Measurements from ENCODE around the gene WNT5B. TPM values are rescaled to one million over a fixed set of nuclear protein-coding genes. Genes with fewer than 3 reads are reported as not detected.

WNT5B gene
- total and polyA plus RNA-seq, 2 of the 8 experiments (the other 6 are each of a cell fraction or from before 2014, with no cell fraction given) = 0.91 to 1.2 TPM

DNA sequence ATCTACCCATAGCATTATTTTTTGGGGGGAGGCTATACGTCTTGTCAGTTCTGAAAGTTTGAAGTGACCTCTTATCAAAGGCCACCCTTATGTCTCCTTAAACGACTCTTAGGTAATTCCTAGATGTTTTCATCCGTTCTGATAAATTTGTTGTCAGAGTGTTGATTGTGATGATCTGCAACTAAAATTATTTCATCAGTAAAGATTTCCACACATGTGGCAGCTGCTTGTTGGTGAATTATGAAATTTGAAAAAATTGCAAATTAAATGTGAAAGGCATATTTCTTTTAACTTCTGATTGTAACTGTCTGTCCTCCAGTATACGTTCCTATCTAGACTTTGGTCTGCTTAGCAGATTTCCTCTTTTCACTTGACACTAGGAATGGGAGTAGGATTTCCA lies 63.2 kb downstream of the WNT5B start (continued):
- TF ChIP-seq, protein P1, sequence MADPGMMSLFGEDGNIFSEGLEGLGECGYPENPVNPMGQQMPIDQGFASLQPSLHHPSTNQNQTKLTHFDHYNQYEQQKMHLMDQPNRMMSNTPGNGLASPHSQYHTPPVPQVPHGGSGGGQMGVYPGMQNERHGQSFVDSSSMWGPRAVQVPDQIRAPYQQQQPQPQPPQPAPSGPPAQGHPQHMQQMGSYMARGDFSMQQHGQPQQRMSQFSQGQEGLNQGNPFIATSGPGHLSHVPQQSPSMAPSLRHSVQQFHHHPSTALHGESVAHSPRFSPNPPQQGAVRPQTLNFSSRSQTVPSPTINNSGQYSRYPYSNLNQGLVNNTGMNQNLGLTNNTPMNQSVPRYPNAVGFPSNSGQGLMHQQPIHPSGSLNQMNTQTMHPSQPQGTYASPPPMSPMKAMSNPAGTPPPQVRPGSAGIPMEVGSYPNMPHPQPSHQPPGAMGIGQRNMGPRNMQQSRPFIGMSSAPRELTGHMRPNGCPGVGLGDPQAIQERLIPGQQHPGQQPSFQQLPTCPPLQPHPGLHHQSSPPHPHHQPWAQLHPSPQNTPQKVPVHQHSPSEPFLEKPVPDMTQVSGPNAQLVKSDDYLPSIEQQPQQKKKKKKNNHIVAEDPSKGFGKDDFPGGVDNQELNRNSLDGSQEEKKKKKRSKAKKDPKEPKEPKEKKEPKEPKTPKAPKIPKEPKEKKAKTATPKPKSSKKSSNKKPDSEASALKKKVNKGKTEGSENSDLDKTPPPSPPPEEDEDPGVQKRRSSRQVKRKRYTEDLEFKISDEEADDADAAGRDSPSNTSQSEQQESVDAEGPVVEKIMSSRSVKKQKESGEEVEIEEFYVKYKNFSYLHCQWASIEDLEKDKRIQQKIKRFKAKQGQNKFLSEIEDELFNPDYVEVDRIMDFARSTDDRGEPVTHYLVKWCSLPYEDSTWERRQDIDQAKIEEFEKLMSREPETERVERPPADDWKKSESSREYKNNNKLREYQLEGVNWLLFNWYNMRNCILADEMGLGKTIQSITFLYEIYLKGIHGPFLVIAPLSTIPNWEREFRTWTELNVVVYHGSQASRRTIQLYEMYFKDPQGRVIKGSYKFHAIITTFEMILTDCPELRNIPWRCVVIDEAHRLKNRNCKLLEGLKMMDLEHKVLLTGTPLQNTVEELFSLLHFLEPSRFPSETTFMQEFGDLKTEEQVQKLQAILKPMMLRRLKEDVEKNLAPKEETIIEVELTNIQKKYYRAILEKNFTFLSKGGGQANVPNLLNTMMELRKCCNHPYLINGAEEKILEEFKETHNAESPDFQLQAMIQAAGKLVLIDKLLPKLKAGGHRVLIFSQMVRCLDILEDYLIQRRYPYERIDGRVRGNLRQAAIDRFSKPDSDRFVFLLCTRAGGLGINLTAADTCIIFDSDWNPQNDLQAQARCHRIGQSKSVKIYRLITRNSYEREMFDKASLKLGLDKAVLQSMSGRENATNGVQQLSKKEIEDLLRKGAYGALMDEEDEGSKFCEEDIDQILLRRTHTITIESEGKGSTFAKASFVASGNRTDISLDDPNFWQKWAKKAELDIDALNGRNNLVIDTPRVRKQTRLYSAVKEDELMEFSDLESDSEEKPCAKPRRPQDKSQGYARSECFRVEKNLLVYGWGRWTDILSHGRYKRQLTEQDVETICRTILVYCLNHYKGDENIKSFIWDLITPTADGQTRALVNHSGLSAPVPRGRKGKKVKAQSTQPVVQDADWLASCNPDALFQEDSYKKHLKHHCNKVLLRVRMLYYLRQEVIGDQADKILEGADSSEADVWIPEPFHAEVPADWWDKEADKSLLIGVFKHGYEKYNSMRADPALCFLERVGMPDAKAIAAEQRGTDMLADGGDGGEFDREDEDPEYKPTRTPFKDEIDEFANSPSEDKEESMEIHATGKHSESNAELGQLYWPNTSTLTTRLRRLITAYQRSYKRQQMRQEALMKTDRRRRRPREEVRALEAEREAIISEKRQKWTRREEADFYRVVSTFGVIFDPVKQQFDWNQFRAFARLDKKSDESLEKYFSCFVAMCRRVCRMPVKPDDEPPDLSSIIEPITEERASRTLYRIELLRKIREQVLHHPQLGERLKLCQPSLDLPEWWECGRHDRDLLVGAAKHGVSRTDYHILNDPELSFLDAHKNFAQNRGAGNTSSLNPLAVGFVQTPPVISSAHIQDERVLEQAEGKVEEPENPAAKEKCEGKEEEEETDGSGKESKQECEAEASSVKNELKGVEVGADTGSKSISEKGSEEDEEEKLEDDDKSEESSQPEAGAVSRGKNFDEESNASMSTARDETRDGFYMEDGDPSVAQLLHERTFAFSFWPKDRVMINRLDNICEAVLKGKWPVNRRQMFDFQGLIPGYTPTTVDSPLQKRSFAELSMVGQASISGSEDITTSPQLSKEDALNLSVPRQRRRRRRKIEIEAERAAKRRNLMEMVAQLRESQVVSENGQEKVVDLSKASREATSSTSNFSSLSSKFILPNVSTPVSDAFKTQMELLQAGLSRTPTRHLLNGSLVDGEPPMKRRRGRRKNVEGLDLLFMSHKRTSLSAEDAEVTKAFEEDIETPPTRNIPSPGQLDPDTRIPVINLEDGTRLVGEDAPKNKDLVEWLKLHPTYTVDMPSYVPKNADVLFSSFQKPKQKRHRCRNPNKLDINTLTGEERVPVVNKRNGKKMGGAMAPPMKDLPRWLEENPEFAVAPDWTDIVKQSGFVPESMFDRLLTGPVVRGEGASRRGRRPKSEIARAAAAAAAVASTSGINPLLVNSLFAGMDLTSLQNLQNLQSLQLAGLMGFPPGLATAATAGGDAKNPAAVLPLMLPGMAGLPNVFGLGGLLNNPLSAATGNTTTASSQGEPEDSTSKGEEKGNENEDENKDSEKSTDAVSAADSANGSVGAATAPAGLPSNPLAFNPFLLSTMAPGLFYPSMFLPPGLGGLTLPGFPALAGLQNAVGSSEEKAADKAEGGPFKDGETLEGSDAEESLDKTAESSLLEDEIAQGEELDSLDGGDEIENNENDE (IDR thresholded peaks at IDR 0.05; ENCODE audit: insufficient replicate concordance, low read length) = no peak
- TF ChIP-seq, protein P2, sequence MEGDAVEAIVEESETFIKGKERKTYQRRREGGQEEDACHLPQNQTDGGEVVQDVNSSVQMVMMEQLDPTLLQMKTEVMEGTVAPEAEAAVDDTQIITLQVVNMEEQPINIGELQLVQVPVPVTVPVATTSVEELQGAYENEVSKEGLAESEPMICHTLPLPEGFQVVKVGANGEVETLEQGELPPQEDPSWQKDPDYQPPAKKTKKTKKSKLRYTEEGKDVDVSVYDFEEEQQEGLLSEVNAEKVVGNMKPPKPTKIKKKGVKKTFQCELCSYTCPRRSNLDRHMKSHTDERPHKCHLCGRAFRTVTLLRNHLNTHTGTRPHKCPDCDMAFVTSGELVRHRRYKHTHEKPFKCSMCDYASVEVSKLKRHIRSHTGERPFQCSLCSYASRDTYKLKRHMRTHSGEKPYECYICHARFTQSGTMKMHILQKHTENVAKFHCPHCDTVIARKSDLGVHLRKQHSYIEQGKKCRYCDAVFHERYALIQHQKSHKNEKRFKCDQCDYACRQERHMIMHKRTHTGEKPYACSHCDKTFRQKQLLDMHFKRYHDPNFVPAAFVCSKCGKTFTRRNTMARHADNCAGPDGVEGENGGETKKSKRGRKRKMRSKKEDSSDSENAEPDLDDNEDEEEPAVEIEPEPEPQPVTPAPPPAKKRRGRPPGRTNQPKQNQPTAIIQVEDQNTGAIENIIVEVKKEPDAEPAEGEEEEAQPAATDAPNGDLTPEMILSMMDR (IDR thresholded peaks at IDR 0.05; ENCODE audit: control extremely low read depth in 1 of 3, insufficient read depth in 1 of 3, low read depth in 1 of 3, low read length in 3 of 3) = no peak
- TF ChIP-seq BCL11A (IDR thresholded peaks at IDR 0.05; ENCODE audit: low read depth in 2 of 2, low read length in 2 of 2) (no peak), HDAC6 (IDR thresholded peaks at IDR 0.05; ENCODE audit: low read depth, low read length) (no peak), SP2 (IDR thresholded peaks at IDR 0.05; ENCODE audit: low read length) (no peak), NANOG (IDR thresholded peaks at IDR 0.05; ENCODE audit: insufficient read depth, low read depth, low read length, poor library complexity, severe bottlenecking) (no peak), SIX5 (IDR thresholded peaks at IDR 0.05; ENCODE audit: low read depth, low read length) (no peak), EGR1 (IDR thresholded peaks at IDR 0.05; ENCODE audit: borderline replicate concordance, low read depth, low read length) (no peak), NRF1 (IDR thresholded peaks at IDR 0.05; ENCODE audit: low read depth, low read length) (no peak)

Data from H1 (cell line).